Measurements from ENCODE around the gene SLC47A2. TPM values are rescaled to one million over a fixed set of nuclear protein-coding genes. Genes with fewer than 3 reads are reported as not detected.

The SLC47A2 gene
- total and polyA plus RNA-seq, 2 donors (not counting 1 experiment from before 2014, with no cell fraction given), result not detected

GRCh38 chr17:19737305-19738072 lies 21.1 kb upstream of the SLC47A2 start:
- DNase-seq (ENCODE audit: low read depth in 2 of 2), result no peak
- TF ChIP-seq EZH2 (IDR thresholded peaks at IDR 0.05; ENCODE audit: low read length, missing control alignments) (no peak), CTCF (conservative IDR thresholded peaks at IDR 0.05 in 1 of 2, IDR thresholded peaks at IDR 0.05 in 1 of 2; ENCODE audit: low read depth in 1 of 2, low read length in 2 of 2) (no peak)
- Histone ChIP-seq H3K79me2 (ENCODE audit: control insufficient read depth, insufficient read depth, low read length) (no peaks in the 10 kb centered on the region), H2AFZ (ENCODE audit: low read length) (no peak overlapping the region), H3K27ac (ENCODE audit: insufficient read depth, low read length) (no peak overlapping the region), H4K20me1 (ENCODE audit: control insufficient read depth, extremely low read depth, insufficient read depth, low read length) (no peaks in the 10 kb centered on the region), H3K4me2 (ENCODE audit: extremely low read depth, insufficient read depth, low read length) (no peak overlapping the region), H3K9me3 (ENCODE audit: control insufficient read depth, insufficient read depth, low read depth, low read length) (no peaks in the 10 kb centered on the region), H3K9ac (ENCODE audit: insufficient read depth, low read length) (no peak overlapping the region), H3K4me1 (ENCODE audit: control insufficient read depth, extremely low read depth, insufficient read depth, low read length) (no peaks in the 10 kb centered on the region), H3K36me3 (ENCODE audit: control insufficient read depth, insufficient read depth, low read length) (no peaks in the 10 kb centered on the region), H3K4me3 (replicated peaks in 1 of 4; ENCODE audit: control extremely low read depth in 1 of 4, insufficient read depth in 1 of 4, low read depth in 3 of 4, low read length in 4 of 4) (no peak overlapping the region), H3K27me3 (ENCODE audit: control insufficient read depth, insufficient read depth, low read length) (no peaks in the 10 kb centered on the region)

- H3K9ac ChIP-seq (ENCODE audit: insufficient read depth, low read length), result no peak overlapping the region
- H3K36me3 ChIP-seq (ENCODE audit: control insufficient read depth, insufficient read depth, low read length), result no peaks in the 10 kb centered on the region
- H2AFZ ChIP-seq (ENCODE audit: low read length), result no peak overlapping the region
- H4K20me1 ChIP-seq (ENCODE audit: control insufficient read depth, extremely low read depth, insufficient read depth, low read length), result no peaks in the 10 kb centered on the region
- H3K4me1 ChIP-seq (ENCODE audit: control insufficient read depth, extremely low read depth, insufficient read depth, low read length), result no peaks in the 10 kb centered on the region
- TF ChIP-seq CTCF (conservative IDR thresholded peaks at IDR 0.05 in 1 of 2, IDR thresholded peaks at IDR 0.05 in 1 of 2; ENCODE audit: low read depth in 1 of 2, low read length in 2 of 2), result no peak
- TF ChIP-seq EZH2 (IDR thresholded peaks at IDR 0.05; ENCODE audit: low read length, missing control alignments), result no peak
- H3K4me3 ChIP-seq (replicated peaks in 1 of 4; ENCODE audit: control extremely low read depth in 1 of 4, insufficient read depth in 1 of 4, low read depth in 3 of 4, low read length in 4 of 4), result no peak overlapping the region
- H3K27me3 ChIP-seq (ENCODE audit: control insufficient read depth, insufficient read depth, low read length), result no peaks in the 10 kb centered on the region
- no peak for DNase-seq (ENCODE audit: low read depth in 2 of 2)
- H3K9me3 ChIP-seq (ENCODE audit: control insufficient read depth, insufficient read depth, low read depth, low read length), result no peaks in the 10 kb centered on the region
- H3K27ac ChIP-seq (ENCODE audit: insufficient read depth, low read length), result no peak overlapping the region
- no peak overlapping the region for H3K4me2 ChIP-seq (ENCODE audit: extremely low read depth, insufficient read depth, low read length)
- H3K79me2 ChIP-seq (ENCODE audit: control insufficient read depth, insufficient read depth, low read length), result no peaks in the 10 kb centered on the region
Measured at GRCh38 chr17:19736071-19736470, 19.7 kb upstream of the SLC47A2 start.

GRCh38 chr17:19733953-19734526 lies 17.7 kb upstream of the SLC47A2 start:
- no peaks in the 10 kb centered on the region for H4K20me1 ChIP-seq (ENCODE audit: control insufficient read depth, extremely low read depth, insufficient read depth, low read length)
- DNase-seq (ENCODE audit: low read depth in 2 of 2), result no peak
- TF ChIP-seq CTCF (conservative IDR thresholded peaks at IDR 0.05 in 1 of 2, IDR thresholded peaks at IDR 0.05 in 1 of 2; ENCODE audit: low read depth in 1 of 2, low read length in 2 of 2) (no peak), EZH2 (IDR thresholded peaks at IDR 0.05; ENCODE audit: low read length, missing control alignments) (no peak)
- no peak overlapping the region for H2AFZ ChIP-seq (ENCODE audit: low read length)
- H3K9me3 ChIP-seq (ENCODE audit: control insufficient read depth, insufficient read depth, low read depth, low read length), result no peaks in the 10 kb centered on the region
- no peaks in the 10 kb centered on the region for H3K27me3 ChIP-seq (ENCODE audit: control insufficient read depth, insufficient read depth, low read length)
- H3K27ac ChIP-seq (ENCODE audit: insufficient read depth, low read length), result no peak overlapping the region
- H3K4me3 ChIP-seq (replicated peaks in 1 of 4; ENCODE audit: control extremely low read depth in 1 of 4, insufficient read depth in 1 of 4, low read depth in 3 of 4, low read length in 4 of 4), result no peak overlapping the region
- H3K79me2 ChIP-seq (ENCODE audit: control insufficient read depth, insufficient read depth, low read length), result no peaks in the 10 kb centered on the region
- no peaks in the 10 kb centered on the region for H3K36me3 ChIP-seq (ENCODE audit: control insufficient read depth, insufficient read depth, low read length)
- H3K4me2 ChIP-seq (ENCODE audit: extremely low read depth, insufficient read depth, low read length), result no peak overlapping the region
- no peaks in the 10 kb centered on the region for H3K4me1 ChIP-seq (ENCODE audit: control insufficient read depth, extremely low read depth, insufficient read depth, low read length)
- no peak overlapping the region for H3K9ac ChIP-seq (ENCODE audit: insufficient read depth, low read length)
